ENCODE results near the gene CNPY3.
A peak's percentile ranks its signal among the peaks of the same experiment; 100 is the strongest.
"Not testable (repeated sequence)": the region's sequence is repeated elsewhere in the genome, so short reads cannot be mapped to it uniquely, and the experiment has no call there.

The CNPY3 gene

DNA sequence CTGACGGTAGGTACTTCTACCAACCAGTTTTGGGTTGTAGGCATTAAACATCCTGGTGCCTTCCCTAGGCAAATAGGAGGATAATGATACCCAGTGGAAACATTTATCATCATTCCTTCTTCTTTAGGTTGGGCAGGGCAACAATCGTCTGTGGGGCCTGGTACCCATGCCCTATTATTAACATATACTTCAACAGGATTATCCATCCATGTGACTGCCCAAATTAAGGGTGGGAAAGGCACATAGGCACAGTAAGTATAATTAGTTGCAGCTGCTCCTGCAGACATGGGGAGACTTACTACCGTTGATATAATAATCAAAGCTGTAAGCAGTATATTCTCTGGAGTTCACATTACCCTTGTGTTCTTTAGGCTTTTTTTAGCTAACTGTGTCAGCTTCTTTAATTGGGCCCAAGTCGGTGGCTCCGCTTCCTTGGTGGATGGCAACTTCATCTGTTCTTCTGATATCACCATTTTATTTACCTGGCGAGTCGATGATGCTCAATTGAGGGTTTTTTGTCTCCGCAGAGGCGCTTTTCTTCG is 33.0 kb upstream of the CNPY3 start:
- TF ChIP-seq POU2F2 (IDR thresholded peaks at IDR 0.05; ENCODE audit: low read depth, low read length) (no peak), SPI1 (IDR thresholded peaks at IDR 0.05; ENCODE audit: low read depth, low read length) (no peak), POLR2A (IDR thresholded peaks at IDR 0.05; ENCODE audit: low read depth, low read length) (no peak), POLR2AphosphoS5 (IDR thresholded peaks at IDR 0.05; ENCODE audit: low read depth, low read length) (no peak), PAX5 (IDR thresholded peaks at IDR 0.05; ENCODE audit: insufficient read depth, low read length, severe bottlenecking) (no peak), TAF1 (IDR thresholded peaks at IDR 0.05; ENCODE audit: low read depth, low read length) (no peak)
- DNase-seq (ENCODE audit: insufficient read length, low spot score), result no peak
- FAIRE-seq, result no peak

- TF ChIP-seq POU2F2 (IDR thresholded peaks at IDR 0.05; ENCODE audit: low read depth, low read length) (no peak), POLR2AphosphoS5 (IDR thresholded peaks at IDR 0.05; ENCODE audit: low read depth, low read length) (no peak), TAF1 (IDR thresholded peaks at IDR 0.05; ENCODE audit: low read depth, low read length) (no peak), SPI1 (IDR thresholded peaks at IDR 0.05; ENCODE audit: low read depth, low read length) (no peak), POLR2A (IDR thresholded peaks at IDR 0.05; ENCODE audit: low read depth, low read length) (no peak), PAX5 (IDR thresholded peaks at IDR 0.05; ENCODE audit: insufficient read depth, low read length, severe bottlenecking) (no peak)
- no peak for DNase-seq (ENCODE audit: insufficient read length, low spot score)
- FAIRE-seq, result no peak
Observed at GRCh38 chr6:42898891-42899361, 30.4 kb upstream of the CNPY3 start.

GRCh38 chr6:42899871-42900270 is 29.4 kb upstream of the CNPY3 start:
- no peak for DNase-seq (ENCODE audit: insufficient read length, low spot score)
- FAIRE-seq, result no peak

GRCh38 chr6:42901538-42901957 is 27.7 kb upstream of the CNPY3 start:
- TF ChIP-seq POU2F2 (IDR thresholded peaks at IDR 0.05; ENCODE audit: low read depth, low read length) (peak; percentile 32; the same call in 1 of the 2 replicates), SPI1 (IDR thresholded peaks at IDR 0.05; ENCODE audit: low read depth, low read length) (no peak), POLR2A (IDR thresholded peaks at IDR 0.05; ENCODE audit: low read depth, low read length) (no peak), POLR2AphosphoS5 (IDR thresholded peaks at IDR 0.05; ENCODE audit: low read depth, low read length) (no peak)
- peak; percentile 98 for FAIRE-seq
- no peak for DNase-seq (ENCODE audit: insufficient read length, low spot score)

More at GRCh38 chr6:42899871-42900270, 29.4 kb upstream of the CNPY3 start:
- TF ChIP-seq POLR2AphosphoS5 (IDR thresholded peaks at IDR 0.05; ENCODE audit: low read depth, low read length), result no peak
- TF ChIP-seq SPI1 (IDR thresholded peaks at IDR 0.05; ENCODE audit: low read depth, low read length), result no peak
- TF ChIP-seq POLR2A (IDR thresholded peaks at IDR 0.05; ENCODE audit: low read depth, low read length), result no peak
- TF ChIP-seq PAX5 (IDR thresholded peaks at IDR 0.05; ENCODE audit: insufficient read depth, low read length, severe bottlenecking), result no peak

- 0 out of 2 replicates have a peak, but pooled peaks have one; percentile 3 for TF ChIP-seq SPI1 (IDR thresholded peaks at IDR 0.05; ENCODE audit: low read depth, low read length)
- not testable (repeated sequence) for FAIRE-seq; DNase-seq (ENCODE audit: insufficient read length, low spot score)
Observed at GRCh38 chr6:42902429-42903263, 26.6 kb upstream of the CNPY3 start.

DNA sequence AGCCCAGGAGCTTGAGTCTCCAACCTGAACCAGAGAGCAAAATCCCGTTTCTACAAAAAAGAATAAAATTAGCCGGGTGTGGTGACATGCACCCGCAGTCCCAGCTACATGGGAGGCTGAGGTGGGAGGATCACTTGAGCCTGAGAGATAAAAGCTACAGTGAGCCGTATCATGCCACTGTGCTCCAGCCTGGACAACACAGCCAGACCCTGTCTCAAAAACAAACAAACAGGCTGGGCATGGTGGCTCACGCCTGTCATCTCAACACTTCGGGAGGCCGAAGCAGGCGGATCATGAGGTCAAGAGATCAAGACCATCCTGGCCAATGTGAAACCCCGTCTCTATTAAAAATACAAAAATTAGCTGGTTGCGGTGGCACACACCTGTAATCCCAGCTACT is 24.8 kb upstream of the CNPY3 start:
- TF ChIP-seq POU2F2 (IDR thresholded peaks at IDR 0.05; ENCODE audit: low read depth, low read length), result no peak
- TF ChIP-seq SPI1 (IDR thresholded peaks at IDR 0.05; ENCODE audit: low read depth, low read length), result no peak
- TF ChIP-seq POLR2A (IDR thresholded peaks at IDR 0.05; ENCODE audit: low read depth, low read length), result no peak
- TF ChIP-seq TAF1 (IDR thresholded peaks at IDR 0.05; ENCODE audit: low read depth, low read length), result no peak
- no peak for TF ChIP-seq PAX5 (IDR thresholded peaks at IDR 0.05; ENCODE audit: insufficient read depth, low read length, severe bottlenecking)
- TF ChIP-seq POLR2AphosphoS5 (IDR thresholded peaks at IDR 0.05; ENCODE audit: low read depth, low read length), result no peak
- FAIRE-seq, result no peak
- DNase-seq (ENCODE audit: insufficient read length, low spot score), result no peak

GRCh38 chr6:42907336-42907735 is 21.9 kb upstream of the CNPY3 start:
- no peak for FAIRE-seq
- DNase-seq (ENCODE audit: insufficient read length, low spot score), result no peak
- TF ChIP-seq POLR2A (IDR thresholded peaks at IDR 0.05; ENCODE audit: low read depth, low read length), result no peak
- TF ChIP-seq POLR2AphosphoS5 (IDR thresholded peaks at IDR 0.05; ENCODE audit: low read depth, low read length), result no peak
- no peak for TF ChIP-seq PAX5 (IDR thresholded peaks at IDR 0.05; ENCODE audit: insufficient read depth, low read length, severe bottlenecking)
- no peak for TF ChIP-seq SPI1 (IDR thresholded peaks at IDR 0.05; ENCODE audit: low read depth, low read length)
- TF ChIP-seq TAF1 (IDR thresholded peaks at IDR 0.05; ENCODE audit: low read depth, low read length), result no peak
- no peak for TF ChIP-seq POU2F2 (IDR thresholded peaks at IDR 0.05; ENCODE audit: low read depth, low read length)

GRCh38 chr6:42909835-42910234 is 19.4 kb upstream of the CNPY3 start:
- no peak for FAIRE-seq
- DNase-seq (ENCODE audit: insufficient read length, low spot score), result no peak
- TF ChIP-seq POLR2AphosphoS5 (IDR thresholded peaks at IDR 0.05; ENCODE audit: low read depth, low read length) (no peak), POU2F2 (IDR thresholded peaks at IDR 0.05; ENCODE audit: low read depth, low read length) (no peak), SPI1 (IDR thresholded peaks at IDR 0.05; ENCODE audit: low read depth, low read length) (no peak), PAX5 (IDR thresholded peaks at IDR 0.05; ENCODE audit: insufficient read depth, low read length, severe bottlenecking) (no peak), POLR2A (IDR thresholded peaks at IDR 0.05; ENCODE audit: low read depth, low read length) (no peak), TAF1 (IDR thresholded peaks at IDR 0.05; ENCODE audit: low read depth, low read length) (no peak)

GRCh38 chr6:42911171-42912021 is 17.9 kb upstream of the CNPY3 start:
- FAIRE-seq, result no peak
- TF ChIP-seq POU2F2 (IDR thresholded peaks at IDR 0.05; ENCODE audit: low read depth, low read length) (no peak), TAF1 (IDR thresholded peaks at IDR 0.05; ENCODE audit: low read depth, low read length) (no peak), SPI1 (IDR thresholded peaks at IDR 0.05; ENCODE audit: low read depth, low read length) (no peak), POLR2AphosphoS5 (IDR thresholded peaks at IDR 0.05; ENCODE audit: low read depth, low read length) (no peak), PAX5 (IDR thresholded peaks at IDR 0.05; ENCODE audit: insufficient read depth, low read length, severe bottlenecking) (no peak), POLR2A (IDR thresholded peaks at IDR 0.05; ENCODE audit: low read depth, low read length) (no peak)
- no peak for DNase-seq (ENCODE audit: insufficient read length, low spot score)
